GM18517 (cell line): Measurements from ENCODE around the gene NRN1L.

Experiments used
- ATAC-seq: cut with Tn5 transposase; IDR thresholded peaks from one replicate; pipeline ENCODE4 v1.9.1; 2021; ENCODE audit warnings: mild to moderate bottlenecking, moderate library complexity; ENCODE audit not compliant: unreplicated experiment

Gene NRN1L

DNA sequence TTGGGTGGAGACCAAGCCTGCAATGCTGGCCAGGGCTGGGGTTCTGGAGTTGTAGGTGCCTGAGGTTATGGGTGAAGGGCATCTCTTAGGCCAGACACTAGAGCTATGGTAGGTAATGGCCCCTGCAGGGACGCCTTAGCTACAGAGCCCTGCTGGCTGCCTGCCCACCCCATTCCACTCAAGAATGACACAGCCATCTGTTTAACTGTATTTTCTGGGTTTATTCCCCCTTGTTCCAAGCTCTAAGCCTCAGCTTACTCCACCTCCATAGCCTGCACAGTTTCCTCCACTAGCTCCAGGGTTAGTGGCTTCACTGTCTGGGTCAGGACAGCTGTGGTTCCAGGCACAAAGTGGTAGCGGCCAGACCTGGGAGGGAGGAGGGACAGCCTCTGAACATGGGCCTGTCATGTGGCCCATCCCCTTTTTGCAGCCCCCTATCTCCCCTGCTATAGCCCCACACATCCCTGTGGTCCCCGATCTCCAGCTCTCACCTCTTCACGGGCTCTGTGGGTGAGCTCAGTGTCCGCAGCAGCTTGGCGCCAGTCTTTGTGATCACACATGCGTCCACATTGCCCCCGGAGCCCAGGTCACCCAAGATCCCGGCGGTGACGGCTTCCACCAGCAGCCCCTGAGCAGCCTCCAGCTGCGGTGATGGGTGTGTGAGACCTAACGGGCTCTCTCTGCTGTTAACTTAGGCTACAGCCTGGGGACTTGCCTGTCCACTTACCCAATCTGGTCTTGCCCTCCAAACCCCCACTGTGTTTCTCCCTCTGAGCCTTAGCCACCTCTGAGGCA lies 49.8 kb downstream of the NRN1L start:
- no peak for ATAC-seq

DNA sequence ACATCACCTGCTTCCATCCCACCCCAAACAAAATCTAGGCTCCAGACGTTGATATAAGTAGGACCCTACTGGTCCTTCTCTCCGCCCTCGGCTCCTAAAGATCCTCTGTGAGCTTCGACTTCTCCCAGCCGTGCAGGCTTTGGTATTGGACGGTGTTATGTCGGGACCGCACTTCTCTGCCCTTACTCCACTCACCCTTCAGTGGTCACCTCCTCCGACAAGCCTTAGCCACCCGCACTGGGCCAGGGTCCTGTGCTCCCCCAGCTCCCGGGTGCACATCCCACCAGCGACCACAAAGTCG lies 50.4 kb downstream of the NRN1L start:
- ATAC-seq, result no peak

DNA sequence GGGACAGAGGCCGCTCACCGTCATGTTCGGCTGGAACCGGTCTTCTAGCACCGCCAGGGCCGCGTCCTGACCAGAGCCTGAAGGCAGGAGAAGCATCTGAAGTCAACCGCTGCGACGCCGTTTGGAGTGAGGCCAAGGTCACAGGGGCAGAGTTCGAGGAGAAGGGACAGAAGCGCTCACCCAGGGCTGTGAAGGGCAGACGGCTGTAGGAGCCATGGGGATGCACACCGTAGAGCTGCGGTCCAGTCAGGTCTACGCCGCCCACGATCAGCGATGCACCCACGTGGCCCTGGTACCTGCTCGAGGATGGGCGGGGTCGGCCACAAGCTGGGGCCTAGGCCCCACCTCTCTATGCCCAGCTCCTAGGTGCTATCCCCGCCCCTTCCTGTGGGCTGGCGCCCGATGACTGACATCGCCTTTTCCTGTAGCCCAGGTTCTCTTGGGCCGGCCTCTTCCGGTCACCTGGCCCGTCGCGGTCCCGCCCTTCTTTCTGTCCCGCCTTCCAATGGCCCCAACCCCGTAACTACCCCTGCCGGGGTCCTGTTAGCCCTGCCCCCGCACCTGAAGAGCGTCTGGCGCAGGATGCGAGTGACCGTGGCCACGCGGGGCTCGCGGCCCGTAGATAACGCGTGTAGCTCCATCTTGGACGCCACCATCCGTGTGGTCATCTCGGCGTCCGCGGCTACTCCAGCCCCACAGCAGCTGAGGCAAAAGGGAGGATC lies 50.9 kb downstream of the NRN1L start:
- peak; percentile 86 for ATAC-seq
